GM19372 (cell line): ENCODE measurements around the gene PTK6.

Experiments used
- ATAC-seq: cut with Tn5 transposase; IDR thresholded peaks from one replicate; pipeline ENCODE4 v1.9.1; 2021; ENCODE audit warnings: mild to moderate bottlenecking, low read depth, moderate library complexity; ENCODE audit not compliant: unreplicated experiment

The PTK6 gene

DNA sequence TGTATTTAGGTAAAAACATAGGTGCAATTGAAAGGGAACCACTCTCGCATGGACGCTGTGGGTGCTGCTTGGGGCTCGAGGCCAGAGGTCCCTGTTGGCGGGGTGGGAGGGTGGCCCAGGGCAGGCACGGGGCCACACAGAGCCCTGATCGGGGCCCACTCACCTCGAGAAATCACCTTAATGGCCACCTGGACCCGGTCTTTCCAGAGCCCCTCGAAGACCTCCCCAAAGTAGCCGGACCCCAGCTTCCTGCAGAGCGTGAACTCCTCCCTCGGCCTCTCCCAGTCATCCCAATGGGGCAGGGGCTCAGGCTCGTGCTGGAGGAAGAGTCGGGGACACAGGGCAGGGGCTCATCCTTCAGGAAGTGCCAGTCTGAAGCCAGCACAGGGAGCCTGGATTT lies 3.8 kb downstream of the PTK6 start:
- ATAC-seq = no peak

DNA sequence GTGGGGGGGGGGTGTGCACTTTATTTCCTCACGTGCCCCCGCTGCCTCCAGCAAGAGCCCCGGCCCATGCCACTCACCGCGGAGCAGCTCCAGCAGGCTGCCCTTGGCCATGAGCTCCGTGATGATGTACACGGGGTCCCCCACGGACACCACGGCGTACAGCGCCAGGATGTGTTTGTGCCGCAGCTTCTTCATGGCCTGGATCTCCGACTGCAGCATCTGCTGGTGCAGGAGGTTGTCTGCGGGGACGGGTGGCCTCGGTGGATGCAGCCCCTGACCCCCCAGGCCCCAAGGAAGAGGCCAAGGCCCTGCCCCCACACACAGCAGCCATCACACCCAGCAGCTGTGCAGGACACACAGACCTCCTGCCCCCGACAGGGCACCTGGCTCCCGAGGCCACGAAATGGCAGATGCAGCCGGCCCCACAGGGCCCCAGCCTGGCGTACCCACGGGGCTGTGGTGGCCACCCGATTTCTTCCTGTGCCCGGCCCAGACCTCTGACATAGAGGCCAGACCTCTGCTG lies 4.7 kb downstream of the PTK6 start:
- no peak for ATAC-seq

DNA sequence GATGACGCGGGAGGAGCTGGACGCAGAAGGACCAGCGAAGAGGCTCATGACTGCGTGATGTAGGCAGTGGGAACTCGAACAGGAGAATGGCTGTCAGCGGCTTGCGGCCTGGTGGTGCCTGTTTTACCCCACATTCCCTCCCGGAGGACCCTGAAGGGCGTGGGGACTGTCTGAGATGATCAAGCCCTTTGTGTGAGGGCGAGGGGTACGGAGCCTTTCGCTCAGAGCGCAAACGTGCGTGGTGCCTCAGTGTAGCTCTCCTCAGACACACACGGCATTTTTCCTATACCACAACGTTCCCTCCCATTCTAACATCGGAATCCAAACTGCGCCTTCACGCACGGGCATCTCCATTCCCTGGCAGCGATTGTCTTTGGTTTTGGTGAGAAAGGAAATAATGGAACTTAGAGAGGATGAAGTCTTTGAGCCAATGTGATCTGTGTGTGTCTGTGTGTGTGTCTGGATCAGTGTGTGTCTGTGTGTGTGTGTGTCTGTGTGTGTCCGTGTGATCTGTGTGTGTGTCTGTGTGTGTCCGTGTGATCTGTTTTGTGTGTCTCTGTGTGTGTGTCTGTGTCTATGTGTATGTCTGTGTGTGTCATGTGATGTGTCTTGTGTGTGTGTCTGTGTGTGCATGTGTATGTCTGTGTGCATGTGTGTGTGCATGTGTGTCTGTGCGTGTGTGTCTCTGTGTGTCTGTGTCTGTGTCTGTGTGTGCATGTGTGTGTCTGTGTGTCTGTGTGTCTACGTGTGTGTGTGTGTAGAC lies 5.3 kb downstream of the PTK6 start:
- ATAC-seq = no peak

- no peak for ATAC-seq
These were observed 6.4 kb downstream of the PTK6 start for GRCh38 chr20:63530788-63531160.

DNA sequence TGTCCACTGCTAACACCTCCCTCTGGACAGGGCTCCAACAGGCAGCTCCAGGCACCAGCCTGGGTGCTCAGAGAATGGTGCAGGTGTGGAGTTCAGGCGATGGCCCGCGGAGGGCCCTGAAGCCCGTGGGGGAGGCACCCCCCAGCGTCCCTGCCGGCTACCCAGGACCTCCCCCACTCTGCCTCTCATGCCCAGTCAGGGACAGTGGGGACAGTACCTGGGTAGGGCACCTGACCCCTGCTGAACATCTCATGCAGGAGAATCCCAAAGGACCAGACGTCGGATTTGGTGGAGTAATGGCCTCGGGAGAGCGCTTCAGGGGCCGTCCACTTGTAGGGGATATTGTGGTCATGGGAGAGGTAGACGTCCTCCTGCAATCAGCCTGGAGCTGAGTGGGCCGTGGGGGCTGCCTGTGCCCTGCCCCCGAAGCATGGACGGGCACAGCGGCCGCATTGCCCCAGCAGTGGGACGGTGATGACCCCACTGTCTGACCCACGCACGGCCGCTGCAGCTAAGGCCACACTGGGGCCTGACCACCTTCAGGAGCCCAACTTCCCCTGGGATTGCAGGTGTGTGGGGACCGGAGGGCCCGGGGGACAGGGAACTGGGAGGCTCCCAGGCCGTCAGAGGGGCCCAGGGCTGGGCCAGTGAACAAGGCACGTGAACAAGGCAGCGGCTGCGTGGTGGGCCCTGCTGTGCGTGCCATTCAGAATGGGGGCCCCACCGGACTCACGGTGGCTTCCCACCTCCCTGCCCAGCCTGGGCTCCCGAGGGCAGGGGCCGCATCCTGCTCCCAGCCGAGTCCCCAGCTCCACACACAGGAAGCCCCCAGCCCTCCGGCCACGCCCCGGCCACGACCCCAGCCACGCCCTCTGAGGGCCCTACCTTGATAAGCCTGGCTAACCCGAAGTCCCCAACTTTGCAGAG lies 7.1 kb downstream of the PTK6 start:
- ATAC-seq = no peak

DNA sequence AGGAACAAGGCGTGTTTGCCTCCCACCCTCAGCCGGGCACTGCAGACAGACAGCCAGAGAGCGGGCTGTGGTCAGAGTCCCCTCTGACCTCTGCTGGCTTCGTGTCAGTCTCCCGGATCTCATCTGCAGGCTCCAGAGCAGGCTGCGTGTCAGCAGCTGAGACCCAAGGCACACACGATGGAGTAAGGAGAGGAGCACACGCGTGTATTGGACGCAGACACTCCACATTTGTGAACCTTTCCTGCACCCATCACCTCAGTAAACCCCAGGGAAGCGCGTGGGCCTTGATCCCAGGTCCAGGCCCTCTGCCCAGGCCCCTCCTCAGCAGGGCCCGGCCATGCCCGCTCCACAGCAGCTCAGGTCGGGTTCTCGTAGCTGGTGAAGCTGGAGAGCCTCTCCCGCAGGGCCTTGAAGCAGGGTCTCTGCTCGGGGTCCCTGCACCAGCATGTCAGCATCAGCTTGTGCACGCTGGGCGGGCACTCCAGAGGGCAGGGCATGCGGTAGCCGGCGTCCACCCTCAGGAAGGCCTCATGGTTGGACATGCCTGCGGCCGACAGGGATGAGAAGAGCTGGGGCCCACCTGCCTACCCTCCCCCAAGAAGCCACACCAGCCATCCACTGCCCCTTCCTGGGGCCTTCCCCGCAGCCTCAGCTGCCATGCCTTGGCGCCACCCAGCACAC lies 7.9 kb downstream of the PTK6 start:
- no peak for ATAC-seq

- no peak for ATAC-seq
These were observed 10.0 kb downstream of the PTK6 start for GRCh38 chr20:63527184-63527583.

DNA sequence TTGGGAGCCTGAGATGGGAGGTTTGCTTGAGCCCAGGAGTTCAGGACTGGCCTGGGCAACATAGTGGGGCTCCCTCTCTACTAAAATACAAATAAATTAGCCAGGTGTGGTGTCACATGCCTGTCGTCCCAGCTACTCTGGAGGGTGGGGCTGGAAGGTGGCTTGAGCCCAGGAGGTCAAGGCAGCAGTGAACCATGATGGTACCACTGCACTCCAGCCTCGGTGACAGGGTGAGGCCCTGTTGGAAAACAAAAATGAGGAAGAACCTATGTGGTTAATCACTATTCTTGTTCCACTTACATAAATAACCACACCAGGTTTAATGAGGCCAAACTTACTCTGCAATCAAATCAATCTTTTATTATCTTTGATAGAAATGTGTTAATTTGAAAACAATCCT lies 11.2 kb downstream of the PTK6 start:
- ATAC-seq = no peak

DNA sequence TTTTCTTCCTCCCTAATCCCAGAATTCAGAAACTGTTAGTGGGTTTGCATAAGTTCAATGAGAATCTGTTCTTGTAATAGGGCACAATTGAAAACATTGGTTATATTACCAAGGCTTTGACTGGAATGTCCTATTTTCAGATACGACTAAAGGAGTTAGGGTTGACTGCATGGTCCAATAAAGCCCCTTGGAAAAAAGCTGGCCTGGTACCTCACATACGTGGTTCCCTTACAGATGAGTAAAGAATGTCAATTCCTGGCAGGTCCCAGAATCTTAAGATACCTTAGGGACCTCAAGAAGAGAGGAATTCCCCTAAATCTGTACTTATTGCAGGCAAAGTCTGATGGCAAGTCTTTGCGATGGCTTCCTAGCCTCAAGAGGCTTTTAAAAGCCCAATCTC lies 12.0 kb downstream of the PTK6 start:
- ATAC-seq = no peak

GRCh38 chr20:63522981-63523611 lies 14.1 kb downstream of the PTK6 start:
- no peak for ATAC-seq

- ATAC-seq = no peak
These were observed 14.9 kb downstream of the PTK6 start for GRCh38 chr20:63522091-63522868.

DNA sequence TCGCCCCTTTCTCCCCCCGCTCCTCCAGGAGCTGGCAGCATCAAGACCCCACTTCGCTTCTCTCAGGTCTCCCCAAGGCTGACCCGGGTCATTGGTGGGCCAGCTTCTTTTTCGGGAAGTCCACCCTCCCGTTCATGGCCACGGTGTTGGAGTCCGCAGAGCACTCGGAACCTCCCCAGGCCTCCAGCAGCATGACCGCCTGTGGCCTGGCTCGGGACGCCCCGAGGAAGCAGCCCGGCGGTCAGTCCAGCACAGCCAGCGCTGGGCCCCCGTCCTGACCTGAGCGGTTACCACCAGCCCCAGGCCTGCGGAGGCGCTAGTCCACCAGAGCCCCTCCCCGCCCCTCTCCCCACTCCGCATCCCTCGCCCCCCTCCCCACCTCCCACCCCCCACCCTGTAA lies 15.6 kb downstream of the PTK6 start:
- ATAC-seq = no peak

DNA sequence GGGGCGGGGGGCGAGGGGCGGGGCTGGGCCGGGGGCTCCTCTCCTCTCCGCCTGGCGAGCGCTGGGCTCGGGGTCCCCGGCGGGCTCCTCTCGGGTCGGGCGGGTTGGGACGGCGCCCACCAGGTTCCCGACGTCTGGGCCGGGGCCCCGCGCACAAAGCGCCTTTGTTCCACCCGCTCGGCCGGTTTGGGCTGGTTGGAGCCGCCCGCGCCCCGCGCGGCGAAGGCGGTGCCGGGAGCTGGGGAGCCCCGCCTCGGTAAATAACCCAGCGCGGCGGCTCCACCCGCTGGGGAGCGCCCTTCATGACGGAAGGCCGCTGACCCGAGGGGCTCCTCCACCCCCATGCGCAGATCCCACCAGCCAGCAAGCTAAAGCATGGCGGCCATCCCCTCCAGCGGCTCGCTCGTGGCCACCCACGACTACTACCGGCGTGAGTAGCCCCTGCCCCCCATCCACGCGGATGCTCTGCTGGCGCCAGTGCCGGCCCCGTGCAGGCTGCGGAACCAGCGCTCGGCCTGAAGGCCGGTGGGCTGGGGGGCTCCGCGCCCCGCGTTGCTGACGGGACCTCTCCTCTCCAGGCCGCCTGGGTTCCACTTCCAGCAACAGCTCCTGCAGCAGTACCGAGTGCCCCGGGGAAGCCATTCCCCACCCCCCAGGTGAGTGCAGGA lies 16.1 kb downstream of the PTK6 start:
- peak; percentile 28 for ATAC-seq

DNA sequence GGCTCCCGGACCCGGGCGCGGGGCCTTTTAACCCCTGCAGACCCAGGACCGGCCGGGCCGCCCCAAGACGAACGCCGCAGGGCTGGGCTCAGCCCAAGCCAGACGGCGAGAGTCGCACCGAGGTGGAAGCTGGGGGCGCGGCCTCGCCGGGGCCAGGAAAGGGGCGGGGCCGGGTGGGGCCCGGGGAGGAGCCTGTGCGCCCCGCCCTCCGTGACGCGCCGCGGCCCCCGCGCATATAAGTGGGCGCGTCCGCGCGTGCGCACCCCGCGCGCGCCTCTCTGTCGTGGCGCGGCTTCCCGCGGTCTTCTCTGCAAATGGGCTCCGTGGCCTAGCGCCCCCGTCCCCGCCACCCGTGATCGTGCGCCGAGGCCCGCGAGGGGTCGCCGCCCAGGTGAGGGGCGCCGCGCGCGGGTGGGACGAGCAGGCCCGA lies 16.7 kb downstream of the PTK6 start, which contains the start of gene PPDPF:
TSS of gene PPDPF (plus strand) at position 262 of the 430 bp plus-strand sequence. CDS start 544 bp downstream, outside the sequence.
- peak; percentile 82 for ATAC-seq

DNA sequence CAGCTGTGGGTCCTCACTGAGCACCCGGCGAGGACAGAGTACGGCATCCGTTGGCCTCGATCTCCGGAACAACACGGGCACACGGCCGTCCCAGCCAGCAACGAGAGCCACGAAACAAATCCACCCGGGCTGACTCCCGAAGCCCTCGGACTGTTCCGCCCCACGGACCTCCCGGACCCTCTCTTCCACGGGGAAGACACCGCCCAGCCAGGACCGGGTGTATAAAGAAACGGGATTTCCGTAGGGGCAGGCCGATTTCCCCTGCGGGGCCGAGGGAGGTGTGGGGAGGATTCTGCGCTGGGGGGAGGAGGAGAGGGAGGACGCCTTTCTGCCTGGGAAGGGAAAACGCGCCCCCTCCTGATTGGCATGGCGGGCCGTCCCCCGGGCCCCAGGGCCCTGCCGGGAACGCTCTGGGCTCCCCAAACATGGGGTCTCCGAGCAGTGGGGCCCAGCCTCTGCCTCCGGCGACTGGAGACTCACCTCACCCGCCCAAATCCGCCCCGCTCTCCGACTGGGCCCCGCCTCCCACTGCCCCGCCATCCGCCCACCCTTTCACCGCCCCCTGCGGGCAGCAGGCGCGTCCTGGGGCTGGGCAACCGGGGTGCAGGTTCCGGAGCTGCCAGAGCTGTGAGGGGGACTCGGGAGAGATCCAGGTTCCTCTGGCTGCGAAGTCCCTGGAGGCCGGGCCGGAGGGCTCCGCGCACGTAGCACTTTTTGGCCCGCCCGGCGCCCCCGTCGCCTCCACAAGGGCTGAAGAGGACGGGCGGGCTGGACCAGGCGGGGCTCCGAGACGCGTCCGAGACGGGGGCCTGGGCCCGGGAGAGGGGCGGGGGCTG lies 17.3 kb downstream of the PTK6 start:
- peak; percentile 41 for ATAC-seq

GRCh38 chr20:63518946-63519667 lies 18.1 kb downstream of the PTK6 start:
- ATAC-seq = no peak

GRCh38 chr20:63518351-63518861 lies 18.8 kb downstream of the PTK6 start:
- no peak for ATAC-seq
